DMS 273 treated with DMSO at 0.1 percent for 48 hours (cell line): ENCODE results near the gene NFXL1.

Experiments
- DNase-seq: peaks from one replicate; lab custom pipeline; 2025; lab: John Stamatoyannopoulos, UW

NFXL1 gene

DNA sequence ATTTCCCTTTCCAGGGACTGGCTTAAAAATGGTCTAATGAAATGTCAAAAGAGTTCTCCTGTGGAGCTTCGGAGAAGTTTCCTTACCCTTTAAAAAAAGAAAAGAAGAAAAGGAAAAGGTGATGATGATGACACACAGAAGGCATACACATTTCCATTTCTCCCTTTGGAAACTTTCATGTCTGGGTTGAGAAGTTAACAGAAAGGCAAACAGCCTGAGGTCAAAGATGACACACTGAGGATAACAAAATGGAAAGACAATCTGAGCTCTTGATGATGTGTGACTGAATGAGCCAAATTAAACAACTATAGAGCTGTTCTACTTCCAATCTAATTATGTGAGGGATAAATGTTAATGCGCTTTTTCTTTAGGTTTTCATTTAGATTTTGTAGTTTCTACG, 32.2 kb downstream of the NFXL1 start:
- DNase-seq = no peak

- no peak for DNase-seq
Measured at GRCh38 chr4:47879458-47879857, 34.9 kb downstream of the NFXL1 start.

DNA sequence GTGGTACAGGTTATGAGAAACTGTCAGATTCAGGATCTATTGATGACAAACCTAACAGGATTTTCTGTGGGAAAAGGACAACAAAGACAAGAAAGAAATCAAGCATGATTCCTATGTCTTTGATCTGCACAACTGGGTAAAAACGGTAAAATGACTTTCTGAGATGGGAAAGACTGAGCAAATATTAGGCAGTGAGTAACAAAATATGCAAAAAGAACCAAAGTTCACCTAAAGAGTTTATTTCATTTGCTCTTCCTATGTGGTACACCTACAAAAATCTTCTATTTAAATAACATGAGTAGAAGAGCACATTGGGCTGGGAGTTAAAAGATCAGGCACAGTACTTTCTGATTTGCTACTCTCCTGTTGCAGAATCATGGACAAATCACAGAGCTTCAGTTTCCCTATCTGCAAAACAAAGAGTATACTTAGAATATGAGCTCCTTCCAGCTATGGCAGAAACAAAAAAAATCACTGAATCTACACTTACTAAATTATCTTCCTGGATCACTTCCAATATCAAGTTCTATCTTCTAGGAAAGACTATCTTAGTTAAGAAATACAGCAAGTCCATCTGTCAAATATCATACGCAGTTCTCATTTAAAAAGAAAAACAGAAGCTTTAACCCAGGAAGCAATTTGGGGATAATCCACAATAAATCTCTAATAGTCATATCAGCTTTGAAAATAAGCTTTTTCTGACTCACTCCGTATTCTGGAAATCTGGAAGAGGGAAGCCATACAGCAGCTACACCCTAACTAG, 37.4 kb downstream of the NFXL1 start:
- DNase-seq = no peak

DNA sequence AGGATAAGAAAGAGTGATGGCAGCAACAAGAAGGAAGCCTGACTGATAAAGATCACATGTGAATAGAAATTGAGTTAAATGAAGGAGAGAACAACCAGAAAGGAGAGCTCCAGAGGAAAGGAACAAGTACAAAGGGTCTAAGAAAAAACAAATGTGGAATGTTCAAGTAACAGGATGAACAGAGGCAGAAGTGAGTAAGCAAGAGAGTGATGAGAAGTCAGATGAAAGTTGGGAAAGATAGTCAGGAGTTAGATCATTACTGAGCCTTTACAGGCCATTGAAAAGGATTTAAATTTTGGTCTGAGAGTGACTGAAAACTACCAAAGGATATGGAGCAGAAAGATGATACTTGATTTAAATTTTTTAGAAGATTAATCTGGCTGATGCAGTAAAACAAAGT, 38.1 kb downstream of the NFXL1 start:
- DNase-seq = no peak

GRCh38 chr4:47873877-47874541, 40.4 kb downstream of the NFXL1 start:
- DNase-seq = no peak

- DNase-seq = no peak
Measured at GRCh38 chr4:47863486-47863885, 50.9 kb downstream of the NFXL1 start.

DNA sequence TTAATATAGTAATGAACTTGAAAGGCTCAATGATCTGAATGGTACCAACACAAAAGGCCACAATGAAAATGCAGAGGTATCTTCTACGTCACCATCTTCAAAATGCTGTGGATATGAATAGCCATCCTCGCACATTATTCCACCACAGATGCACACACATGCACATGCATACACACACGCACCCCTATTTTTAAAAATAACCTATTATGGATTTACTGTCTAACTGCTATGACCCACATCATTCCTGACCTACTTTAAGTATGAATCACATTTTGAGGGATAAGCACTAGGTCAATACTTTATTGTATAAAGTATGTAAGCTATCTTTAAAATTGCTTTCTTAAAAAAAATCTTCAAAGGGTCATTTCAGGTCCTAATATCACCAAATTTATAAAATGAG, 52.1 kb downstream of the NFXL1 start:
- no peak for DNase-seq

GRCh38 chr4:47860305-47860704, 54.1 kb downstream of the NFXL1 start:
- DNase-seq = no peak

DNA sequence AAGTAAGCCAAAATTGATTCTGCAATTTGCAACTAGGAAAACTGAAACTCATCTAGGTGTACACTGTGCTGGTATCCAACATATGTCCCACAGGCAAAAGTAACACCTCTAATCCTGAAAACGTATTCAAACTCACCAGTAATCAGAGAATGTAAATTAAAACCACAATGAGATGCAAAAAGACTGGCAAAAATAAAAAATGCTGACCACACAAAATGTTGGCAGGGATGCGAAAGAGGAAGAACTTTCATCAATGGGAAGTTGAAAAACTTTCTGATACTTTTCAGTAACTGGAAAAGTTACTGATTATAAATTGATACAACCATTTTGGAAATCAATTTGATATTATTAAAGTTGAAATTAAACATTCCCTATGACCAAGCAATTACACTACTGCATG, 56.4 kb downstream of the NFXL1 start:
- DNase-seq = no peak

- no peak for DNase-seq
Measured at GRCh38 chr4:47856713-47857112, 57.7 kb downstream of the NFXL1 start.

GRCh38 chr4:47855350-47855749, 59.0 kb downstream of the NFXL1 start:
- DNase-seq = no peak

DNA sequence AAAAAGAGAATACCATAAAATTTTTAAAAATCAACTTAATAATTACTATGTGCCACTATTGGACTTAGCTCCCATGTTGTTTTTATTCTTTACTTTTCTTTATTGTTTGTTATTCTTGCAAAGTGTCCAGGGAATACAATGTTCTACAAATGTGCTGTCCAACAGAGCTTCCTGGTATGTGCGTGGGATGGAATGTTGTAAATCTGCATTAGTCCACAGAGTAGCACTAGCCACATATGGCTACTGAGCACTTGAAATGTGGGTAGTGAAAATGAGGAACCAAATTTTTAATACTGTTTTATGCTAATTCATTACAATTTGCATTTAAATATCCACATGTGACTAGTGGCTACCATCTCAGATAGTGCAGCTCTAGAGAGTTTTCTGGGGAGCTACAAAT, 62.2 kb downstream of the NFXL1 start:
- no peak for DNase-seq

DNA sequence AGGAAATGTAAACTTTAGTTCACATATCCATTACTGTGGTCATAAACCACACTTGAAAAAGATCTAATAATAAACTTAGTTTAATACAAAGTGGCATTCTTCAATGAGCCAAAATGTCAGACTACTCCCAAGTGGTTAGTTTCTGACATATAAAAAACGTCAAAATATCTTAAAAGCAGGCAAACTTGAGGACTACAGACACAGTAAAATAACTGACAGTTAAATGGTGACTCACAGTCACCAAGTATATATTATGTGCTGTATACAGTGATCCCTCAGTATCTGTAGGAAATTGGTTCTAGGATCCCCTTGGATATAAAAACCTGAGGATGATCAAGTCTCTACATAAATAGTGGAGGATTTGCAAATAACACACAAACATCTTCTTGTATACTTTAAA, 64.9 kb downstream of the NFXL1 start:
- no peak for DNase-seq

DNA sequence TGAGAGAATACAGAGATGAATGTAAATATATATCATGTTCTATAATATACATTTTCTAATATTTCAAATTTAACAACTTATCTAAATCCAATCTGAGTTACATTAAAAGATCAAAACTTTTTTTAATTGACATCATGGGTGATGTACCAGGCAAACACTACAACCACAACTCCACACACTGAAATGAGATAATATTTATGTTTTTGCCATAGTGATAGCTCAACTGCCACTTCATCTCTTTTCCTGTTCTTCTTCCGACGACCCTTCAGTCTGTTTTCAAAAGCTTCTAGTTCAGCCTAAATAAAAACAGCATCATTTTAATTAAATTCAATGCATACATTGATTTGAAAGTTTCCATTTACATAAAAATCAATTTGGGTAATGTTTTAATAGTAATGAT, 66.3 kb downstream of the NFXL1 start:
- DNase-seq = no peak

DNA sequence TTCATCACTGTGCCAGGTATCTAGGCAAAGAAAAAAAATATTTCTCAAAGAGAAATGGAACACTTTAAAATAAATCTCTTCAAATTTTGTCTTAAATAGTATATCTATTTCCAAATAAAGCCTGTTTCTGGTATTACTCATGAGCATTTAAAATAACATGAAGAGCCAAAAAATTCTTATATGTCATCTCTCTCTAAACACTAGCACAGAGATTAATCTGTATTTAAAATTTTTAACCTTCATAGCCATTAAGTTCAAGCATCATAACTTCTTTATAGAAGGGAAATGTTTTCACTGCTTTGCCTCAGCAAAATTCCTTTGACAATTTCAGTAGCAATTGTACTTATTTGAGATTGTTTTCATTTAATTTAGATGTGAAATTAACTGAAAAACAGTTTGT, 71.4 kb downstream of the NFXL1 start:
- no peak for DNase-seq

GRCh38 chr4:47840291-47840690, 74.1 kb downstream of the NFXL1 start:
- no peak for DNase-seq

- DNase-seq = no peak
Measured at GRCh38 chr4:47839259-47839658, 75.1 kb downstream of the NFXL1 start.

- no peak for DNase-seq
Measured at GRCh38 chr4:47838445-47838844, 75.9 kb downstream of the NFXL1 start.

DNA sequence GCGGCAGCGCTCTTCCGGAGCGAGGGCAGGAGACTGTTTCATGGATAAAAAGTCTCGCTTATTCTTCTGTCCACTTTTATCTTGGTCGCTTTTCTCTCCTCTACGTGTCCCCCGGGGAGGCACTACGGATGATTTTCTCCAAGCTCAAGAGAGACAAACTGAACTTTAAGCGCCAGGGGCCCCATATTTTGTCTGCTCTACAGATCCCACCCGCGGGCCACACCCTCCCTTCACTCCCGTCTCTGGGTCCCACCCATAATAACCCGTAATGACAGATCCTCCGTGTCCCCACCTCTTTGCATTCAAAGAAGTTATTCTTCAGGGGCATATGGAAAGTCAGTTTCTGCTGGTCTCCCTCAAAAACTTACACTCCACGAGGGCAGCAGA, 76.5 kb downstream of the NFXL1 start, which contains the start of gene CORIN:
TSS of gene CORIN (minus strand) at position 160 of the 387 bp plus-strand sequence. CDS start at position 42, 118 bp downstream.
- DNase-seq = no peak

DNA sequence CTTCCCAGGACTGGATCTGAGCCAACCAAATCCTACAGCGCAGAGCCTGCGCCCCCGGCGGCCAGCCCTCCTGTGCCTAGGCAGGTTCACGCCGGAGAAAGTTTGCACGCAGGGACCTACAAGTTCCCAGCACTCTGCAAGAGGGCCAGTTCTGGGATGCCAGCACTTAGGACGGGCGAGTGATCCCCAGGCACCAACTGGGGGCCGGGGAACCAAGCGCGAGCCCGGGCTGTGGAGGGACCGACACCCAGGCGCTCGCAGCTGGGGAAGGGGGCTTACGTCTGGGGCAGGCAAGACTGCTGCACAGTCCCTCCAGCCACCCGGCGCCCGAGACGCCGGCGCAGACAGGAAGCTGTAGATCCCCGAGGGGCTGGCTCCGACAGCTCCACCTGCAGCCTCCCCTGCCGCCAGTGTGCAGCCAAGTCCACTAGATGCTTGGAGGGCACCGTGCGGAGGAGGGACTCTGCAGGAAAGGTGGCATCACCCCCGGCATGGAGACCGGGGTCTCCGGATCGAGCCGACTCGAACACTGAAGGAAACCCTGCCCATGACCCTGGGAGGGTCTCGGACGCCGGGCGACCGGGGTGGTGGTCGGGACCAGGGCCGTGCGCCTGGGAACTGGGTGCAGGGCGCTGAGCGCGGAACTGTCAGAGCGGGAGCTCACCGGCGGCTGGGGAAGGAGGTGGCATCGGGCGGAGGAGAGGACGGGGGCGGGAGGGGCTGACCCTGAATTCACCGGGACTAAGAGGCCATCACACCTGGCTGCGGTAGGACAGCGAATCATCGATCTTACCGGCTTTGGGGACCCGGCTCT, 77.1 kb downstream of the NFXL1 start:
- DNase-seq = no peak

GRCh38 chr4:47836641-47837093, 77.7 kb downstream of the NFXL1 start:
- peak; percentile 57 for DNase-seq

DNA sequence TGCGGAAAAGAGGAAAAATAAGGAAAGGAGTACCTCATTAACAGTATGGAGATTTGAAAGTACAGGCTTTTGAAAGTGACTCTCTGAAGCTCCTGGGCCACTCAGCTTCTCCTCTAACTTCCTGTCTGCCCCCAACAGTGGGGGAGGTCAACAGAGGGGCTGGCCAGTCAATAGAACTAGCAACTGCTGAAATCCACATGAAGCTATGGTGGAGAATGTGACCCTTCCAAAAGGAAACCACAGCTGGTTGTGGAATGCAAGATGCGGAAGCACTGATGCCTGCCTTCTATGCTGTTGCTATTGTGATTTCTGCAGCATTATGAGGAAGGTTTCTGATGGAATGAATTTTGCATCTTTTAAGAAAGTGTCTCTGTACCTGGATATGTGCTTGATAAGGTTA, 78.9 kb downstream of the NFXL1 start:
- no peak for DNase-seq
